ENCODE data around the gene REPS1. TPM values are rescaled to one million over a fixed set of nuclear protein-coding genes. Genes with fewer than 3 reads are reported as not detected.

REPS1 gene
- total and polyA plus RNA-seq, 2 experiments from 2014 or later = 30.0 to 43.1 TPM

DNA sequence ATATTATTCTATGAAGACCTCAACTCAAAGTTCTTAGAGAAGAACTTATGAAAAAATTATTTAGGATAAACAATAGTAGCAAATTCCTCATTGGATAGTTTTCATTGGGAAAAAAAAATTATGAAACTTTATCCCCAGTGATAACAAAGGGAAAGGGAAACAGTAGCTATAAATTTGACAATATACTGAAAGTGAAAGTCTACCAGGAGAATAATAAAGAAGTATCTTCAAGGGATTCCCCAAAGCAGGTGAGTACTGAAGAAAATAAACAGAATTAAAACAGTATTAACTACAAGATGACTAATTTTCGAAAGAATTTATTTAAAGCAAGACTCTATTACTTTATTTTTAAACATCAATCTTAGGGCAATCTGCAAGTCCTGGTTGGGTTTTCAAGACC is 56.4 kb downstream of the REPS1 start:
- no peak overlapping the region for H3K4me3 ChIP-seq
- H3K4me2 ChIP-seq = no peak overlapping the region
- TF ChIP-seq, protein P1, sequence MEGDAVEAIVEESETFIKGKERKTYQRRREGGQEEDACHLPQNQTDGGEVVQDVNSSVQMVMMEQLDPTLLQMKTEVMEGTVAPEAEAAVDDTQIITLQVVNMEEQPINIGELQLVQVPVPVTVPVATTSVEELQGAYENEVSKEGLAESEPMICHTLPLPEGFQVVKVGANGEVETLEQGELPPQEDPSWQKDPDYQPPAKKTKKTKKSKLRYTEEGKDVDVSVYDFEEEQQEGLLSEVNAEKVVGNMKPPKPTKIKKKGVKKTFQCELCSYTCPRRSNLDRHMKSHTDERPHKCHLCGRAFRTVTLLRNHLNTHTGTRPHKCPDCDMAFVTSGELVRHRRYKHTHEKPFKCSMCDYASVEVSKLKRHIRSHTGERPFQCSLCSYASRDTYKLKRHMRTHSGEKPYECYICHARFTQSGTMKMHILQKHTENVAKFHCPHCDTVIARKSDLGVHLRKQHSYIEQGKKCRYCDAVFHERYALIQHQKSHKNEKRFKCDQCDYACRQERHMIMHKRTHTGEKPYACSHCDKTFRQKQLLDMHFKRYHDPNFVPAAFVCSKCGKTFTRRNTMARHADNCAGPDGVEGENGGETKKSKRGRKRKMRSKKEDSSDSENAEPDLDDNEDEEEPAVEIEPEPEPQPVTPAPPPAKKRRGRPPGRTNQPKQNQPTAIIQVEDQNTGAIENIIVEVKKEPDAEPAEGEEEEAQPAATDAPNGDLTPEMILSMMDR (IDR thresholded peaks at IDR 0.05; ENCODE audit: poor library complexity) = no peak
- TF ChIP-seq EZH2 (IDR thresholded peaks at IDR 0.05; ENCODE audit: borderline replicate concordance) (no peak), EZH2phosphoT487 (IDR thresholded peaks at IDR 0.05; ENCODE audit: low read depth, severe bottlenecking, unreplicated experiment) (no peak)
- no peaks in the 10 kb centered on the region for H3K27me3 ChIP-seq
- no peak overlapping the region for H2AFZ ChIP-seq
- no peaks in the 10 kb centered on the region for H3K36me3 ChIP-seq (replicated peaks; ENCODE audit: insufficient read depth, low read depth)
- H3K9me3 ChIP-seq (ENCODE audit: low read depth) = no peaks in the 10 kb centered on the region
- no peak overlapping the region for H3K27ac ChIP-seq
- no peaks in the 10 kb centered on the region for H3K4me1 ChIP-seq (ENCODE audit: insufficient read depth)
- H4K20me1 ChIP-seq (ENCODE audit: insufficient read depth, poor library complexity, severe bottlenecking) = no peaks in the 10 kb centered on the region
- 96% methylated on average over 1 of the region's 1 CpG for WGBS (ENCODE audit: low lambda C conversion rate, missing lambda C conversion rate)
- no peaks in the 10 kb centered on the region for H3K79me2 ChIP-seq
- no peaks in the 10 kb centered on the region for H3K9me2 ChIP-seq (replicated peaks; ENCODE audit: insufficient read depth)
- DNase-seq (ENCODE audit: low spot score) = no peak

DNA sequence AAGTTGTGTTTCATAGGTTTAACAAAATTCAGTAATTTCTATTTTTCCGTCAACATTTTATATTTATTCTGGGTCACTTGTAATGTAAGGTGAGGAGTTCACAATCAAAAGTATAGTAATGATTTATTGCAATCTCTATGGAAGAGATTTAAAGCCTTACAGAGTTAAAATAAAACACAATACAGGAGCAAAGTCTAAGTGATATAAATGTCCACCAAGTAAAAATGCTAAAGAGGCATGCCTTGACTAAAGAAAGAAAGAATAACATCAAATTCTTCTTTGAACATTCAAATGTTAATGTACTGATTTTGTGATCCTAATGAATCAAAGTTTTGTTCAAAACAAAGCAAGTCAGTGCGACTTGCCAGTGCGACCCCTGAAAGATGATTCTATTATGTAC is 61.5 kb downstream of the REPS1 start:
- Histone ChIP-seq H2AFZ (no peak overlapping the region), H3K4me3 (no peak overlapping the region), H3K9me2 (replicated peaks; ENCODE audit: insufficient read depth) (no peaks in the 10 kb centered on the region), H3K36me3 (replicated peaks; ENCODE audit: insufficient read depth, low read depth) (no peaks in the 10 kb centered on the region), H3K79me2 (no peaks in the 10 kb centered on the region), H3K9me3 (ENCODE audit: low read depth) (no peaks in the 10 kb centered on the region), H3K27ac (no peak overlapping the region), H3K4me2 (no peak overlapping the region), H3K4me1 (ENCODE audit: insufficient read depth) (no peaks in the 10 kb centered on the region), H3K27me3 (no peaks in the 10 kb centered on the region), H4K20me1 (ENCODE audit: insufficient read depth, poor library complexity, severe bottlenecking) (no peaks in the 10 kb centered on the region)
- TF ChIP-seq EZH2 (IDR thresholded peaks at IDR 0.05; ENCODE audit: borderline replicate concordance) = no peak
- no peak for TF ChIP-seq EZH2phosphoT487 (IDR thresholded peaks at IDR 0.05; ENCODE audit: low read depth, severe bottlenecking, unreplicated experiment)
- TF ChIP-seq, protein P1 (IDR thresholded peaks at IDR 0.05; ENCODE audit: poor library complexity) = no peak
- DNase-seq (ENCODE audit: low spot score) = no peak
- WGBS (ENCODE audit: low lambda C conversion rate, missing lambda C conversion rate) = 93% methylated on average over 3 of the region's 3 CpGs

DNA sequence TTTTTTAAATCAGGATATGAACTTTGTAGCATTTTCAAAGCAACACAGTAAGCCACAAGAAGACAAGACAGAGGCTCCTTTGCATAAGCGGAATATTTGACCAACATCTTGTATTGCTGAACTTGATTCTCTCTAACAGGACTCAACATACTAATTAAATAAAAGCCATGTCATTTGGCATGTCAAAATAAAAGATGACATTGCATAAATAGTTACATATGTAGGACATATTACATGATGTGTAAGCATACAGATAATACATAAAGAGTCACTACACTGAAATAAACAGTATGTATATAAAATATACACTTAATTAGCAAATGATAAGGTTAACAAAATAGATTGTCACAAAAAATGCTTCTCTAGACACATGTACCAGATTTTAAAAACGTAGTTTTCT is 62.2 kb downstream of the REPS1 start:
- WGBS (ENCODE audit: low lambda C conversion rate, missing lambda C conversion rate) = 98% methylated on average over 2 of the region's 2 CpGs
- H3K9me3 ChIP-seq (ENCODE audit: low read depth) = no peaks in the 10 kb centered on the region
- no peaks in the 10 kb centered on the region for H3K27me3 ChIP-seq
- no peak overlapping the region for H3K4me3 ChIP-seq
- no peak overlapping the region for H2AFZ ChIP-seq
- H3K9me2 ChIP-seq (replicated peaks; ENCODE audit: insufficient read depth) = no peaks in the 10 kb centered on the region
- H3K27ac ChIP-seq = no peak overlapping the region
- TF ChIP-seq EZH2 (IDR thresholded peaks at IDR 0.05; ENCODE audit: borderline replicate concordance) = no peak
- TF ChIP-seq EZH2phosphoT487 (IDR thresholded peaks at IDR 0.05; ENCODE audit: low read depth, severe bottlenecking, unreplicated experiment) = no peak
- TF ChIP-seq, protein P1 (IDR thresholded peaks at IDR 0.05; ENCODE audit: poor library complexity) = no peak
- no peak overlapping the region for H3K4me2 ChIP-seq
- no peak for DNase-seq (ENCODE audit: low spot score)
- H3K4me1 ChIP-seq (ENCODE audit: insufficient read depth) = no peaks in the 10 kb centered on the region
- H4K20me1 ChIP-seq (ENCODE audit: insufficient read depth, poor library complexity, severe bottlenecking) = no peaks in the 10 kb centered on the region
- no peaks in the 10 kb centered on the region for H3K36me3 ChIP-seq (replicated peaks; ENCODE audit: insufficient read depth, low read depth)
- H3K79me2 ChIP-seq = no peaks in the 10 kb centered on the region

DNA sequence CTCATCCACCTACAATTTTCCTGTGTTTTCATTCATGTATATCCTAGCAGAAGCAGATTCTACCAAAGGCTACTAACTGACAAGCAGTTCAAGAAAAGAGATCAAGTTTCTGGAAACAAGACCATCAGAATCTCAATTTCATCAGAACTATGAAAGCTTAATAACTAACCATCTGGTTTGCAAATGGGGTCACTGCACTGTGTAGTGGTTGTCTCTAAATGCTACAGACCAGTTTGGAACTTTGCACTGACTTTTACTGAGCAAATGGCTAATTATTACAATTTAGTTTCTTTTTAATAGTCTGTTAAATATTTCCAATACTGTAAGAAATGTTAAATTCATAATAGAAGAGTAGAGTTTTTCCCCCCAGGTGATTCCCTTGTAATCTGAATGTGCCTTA is 64.5 kb downstream of the REPS1 start:
- H3K27ac ChIP-seq = no peak overlapping the region
- no peak overlapping the region for H3K4me3 ChIP-seq
- no peaks in the 10 kb centered on the region for H3K9me2 ChIP-seq (replicated peaks; ENCODE audit: insufficient read depth)
- no peak overlapping the region for H3K4me2 ChIP-seq
- DNase-seq (ENCODE audit: low spot score) = no peak
- H3K27me3 ChIP-seq = no peaks in the 10 kb centered on the region
- no peaks in the 10 kb centered on the region for H3K4me1 ChIP-seq (ENCODE audit: insufficient read depth)
- no peak overlapping the region for H2AFZ ChIP-seq
- H4K20me1 ChIP-seq (ENCODE audit: insufficient read depth, poor library complexity, severe bottlenecking) = no peaks in the 10 kb centered on the region
- H3K36me3 ChIP-seq (replicated peaks; ENCODE audit: insufficient read depth, low read depth) = no peaks in the 10 kb centered on the region
- H3K9me3 ChIP-seq (ENCODE audit: low read depth) = no peaks in the 10 kb centered on the region
- TF ChIP-seq, protein P1 (IDR thresholded peaks at IDR 0.05; ENCODE audit: poor library complexity) = no peak
- TF ChIP-seq EZH2phosphoT487 (IDR thresholded peaks at IDR 0.05; ENCODE audit: low read depth, severe bottlenecking, unreplicated experiment) = no peak
- no peak for TF ChIP-seq EZH2 (IDR thresholded peaks at IDR 0.05; ENCODE audit: borderline replicate concordance)
- H3K79me2 ChIP-seq = no peaks in the 10 kb centered on the region
